GM15510 (cell line): ENCODE measurements around the gene CRYBG1.

Experiments
- POLR2A ChIP-seq: IDR thresholded peaks from 3 replicates; pipeline ENCODE4 v1.6.1; 2011; ENCODE audit warnings: borderline replicate concordance; ENCODE audit not compliant: insufficient read length; ENCODE audit errors: extremely low read depth

Gene CRYBG1

DNA sequence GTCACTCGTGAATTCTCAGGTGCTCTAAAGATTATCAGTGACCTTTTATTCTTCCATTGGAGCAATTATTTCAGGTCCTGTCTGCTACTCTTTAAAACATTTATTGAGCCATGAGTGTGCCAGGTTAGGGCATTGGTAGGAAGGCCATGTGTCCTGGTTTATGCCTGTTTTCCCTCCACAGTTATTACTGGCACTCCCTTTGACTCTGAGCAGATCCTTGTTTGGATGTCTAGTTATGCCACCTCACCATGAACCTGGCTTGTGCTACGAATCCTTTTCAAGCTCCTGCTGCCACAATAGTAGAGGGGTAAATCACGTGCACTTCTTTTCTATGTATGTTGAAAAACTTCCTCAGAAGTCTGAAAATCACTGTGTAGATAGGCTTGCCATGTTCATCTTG, 27.4 kb downstream of the CRYBG1 start:
- no peak for TF ChIP-seq POLR2A

DNA sequence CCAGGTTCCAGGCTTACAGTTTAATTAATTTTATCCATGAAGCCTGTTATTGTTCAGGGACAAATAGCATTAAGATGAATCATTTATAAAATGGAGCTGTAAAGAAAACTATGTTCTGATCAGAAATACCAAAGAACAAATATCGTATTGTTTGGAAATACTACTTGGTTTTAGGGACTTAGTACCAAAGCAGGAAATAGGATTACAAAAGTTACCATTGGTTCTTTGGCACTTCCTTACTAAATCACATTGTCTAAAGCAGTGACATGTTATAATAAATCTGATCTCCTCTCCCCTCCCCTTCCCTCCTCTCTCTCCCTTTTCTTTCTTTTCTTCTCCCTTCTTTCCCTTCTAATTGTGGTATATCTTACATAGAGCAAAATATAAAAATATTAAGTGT, 29.6 kb downstream of the CRYBG1 start:
- TF ChIP-seq POLR2A, result no peak

DNA sequence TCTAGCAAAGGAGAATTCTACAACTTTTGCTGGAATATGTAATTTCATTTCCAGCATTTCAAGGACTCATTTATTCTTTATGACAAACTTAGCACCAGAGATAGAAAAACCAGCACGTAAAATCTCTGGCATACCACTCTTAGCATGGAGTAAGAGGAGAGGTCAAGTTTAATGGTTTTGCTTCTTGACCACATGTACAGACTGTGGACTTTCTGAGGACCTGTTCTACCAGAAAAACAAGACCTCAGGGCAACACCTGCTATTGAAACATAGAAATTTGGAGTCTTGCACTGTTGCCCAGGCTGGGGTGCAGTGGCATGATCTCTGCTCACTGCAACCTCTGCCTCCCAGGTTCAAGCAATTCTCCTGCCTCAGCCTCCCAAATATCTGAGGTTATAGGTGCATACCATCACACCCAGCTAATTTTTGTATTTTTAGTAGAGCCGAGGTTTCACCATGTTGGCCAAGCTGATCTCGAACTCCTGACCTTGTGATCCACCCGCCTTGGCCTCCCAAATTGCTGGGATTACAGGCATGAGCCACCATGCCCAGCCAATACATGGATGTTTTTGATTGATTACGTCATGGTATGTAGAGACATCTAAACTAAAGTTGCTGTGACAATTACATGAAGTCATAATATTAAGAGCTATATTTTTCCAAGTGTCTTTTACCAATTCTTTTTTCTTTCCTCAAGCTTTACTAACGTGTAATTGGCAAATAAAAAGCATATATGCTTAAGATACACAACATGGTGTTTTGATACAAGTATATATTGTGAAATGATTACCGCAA, 36.1 kb downstream of the CRYBG1 start:
- TF ChIP-seq POLR2A, result no peak

DNA sequence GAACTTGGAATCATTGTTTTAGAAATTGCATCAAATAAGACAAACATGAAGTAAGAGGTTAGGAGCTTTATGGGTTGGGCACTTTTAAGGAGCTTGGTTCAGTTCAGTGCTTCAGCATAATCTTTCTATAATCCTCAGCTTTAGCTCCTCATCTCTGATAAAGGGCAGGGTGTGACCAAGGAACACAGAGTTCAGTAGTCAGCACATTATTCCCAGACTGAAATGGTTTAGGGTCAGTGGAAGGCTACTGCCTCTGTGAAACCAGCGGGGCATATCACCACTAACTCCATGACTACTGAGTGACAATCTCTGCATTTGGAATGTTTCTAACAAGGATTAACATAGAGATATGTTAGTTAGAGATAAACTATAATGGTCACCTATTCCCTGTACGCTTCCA, 36.9 kb downstream of the CRYBG1 start:
- TF ChIP-seq POLR2A, result no peak

DNA sequence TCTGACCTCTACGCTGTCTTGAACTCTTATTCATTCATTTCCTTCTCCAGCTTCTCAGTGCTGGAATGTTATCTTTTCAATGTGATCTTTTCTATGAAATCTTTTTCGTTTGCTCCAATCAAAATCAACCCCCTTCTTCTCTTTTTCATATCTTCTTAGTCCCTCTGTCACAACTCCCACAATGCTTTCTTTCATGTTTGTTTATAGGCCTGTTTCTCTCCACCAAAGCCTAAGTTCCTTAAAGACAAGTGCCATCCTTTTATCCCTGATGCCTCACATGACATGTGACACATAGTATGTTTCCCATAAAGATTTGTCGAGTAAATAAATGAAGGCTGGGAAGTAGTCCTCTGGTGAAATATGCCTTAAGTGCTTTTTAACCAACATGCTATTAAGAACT, 38.1 kb downstream of the CRYBG1 start:
- TF ChIP-seq POLR2A, result no peak

DNA sequence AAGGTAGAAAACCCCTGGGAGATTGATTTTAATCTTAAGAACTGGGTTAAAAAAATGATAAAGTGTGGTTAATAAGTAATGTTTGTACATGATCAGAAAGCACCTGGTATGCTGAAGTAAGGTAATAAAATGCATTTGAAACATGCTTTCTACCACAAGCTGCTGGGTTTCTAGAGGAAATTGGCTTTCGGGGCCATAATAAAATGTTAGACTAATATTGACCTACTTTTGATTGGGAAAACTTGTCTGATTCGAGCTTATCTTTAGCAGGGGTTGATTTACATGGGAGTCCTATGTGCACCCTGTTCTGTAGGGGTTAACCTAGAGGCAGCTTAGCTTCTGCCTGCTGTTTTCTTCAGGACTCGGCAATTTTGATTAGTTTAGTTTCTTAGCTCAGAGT, 50.5 kb downstream of the CRYBG1 start:
- TF ChIP-seq POLR2A, result no peak

DNA sequence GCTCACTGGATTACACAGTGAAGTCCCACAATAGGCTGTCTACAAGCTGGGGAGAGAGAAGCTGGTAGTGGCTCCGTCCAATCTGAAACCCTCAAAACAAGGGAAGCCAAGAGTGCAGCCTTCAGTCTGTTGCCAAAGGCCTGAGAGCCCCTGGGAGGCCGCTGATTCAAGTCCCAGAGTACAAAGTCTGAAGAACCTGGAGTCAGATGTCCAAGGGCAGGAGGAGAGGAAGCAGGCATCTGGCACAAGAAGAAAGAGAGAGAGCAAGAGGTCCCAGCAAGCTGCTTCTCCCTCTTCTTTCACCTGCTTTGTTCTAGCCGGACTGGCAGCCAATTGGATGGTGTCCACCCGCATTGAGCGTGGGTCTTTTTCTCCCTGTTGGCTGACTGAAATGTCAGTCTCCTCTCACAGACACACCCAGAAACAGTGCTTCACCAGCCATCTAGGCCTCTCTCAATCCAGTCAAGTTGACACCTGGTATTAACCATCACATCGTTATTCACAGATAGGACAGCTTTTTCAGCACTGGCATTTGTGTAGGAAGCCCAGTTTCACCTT, 51.2 kb downstream of the CRYBG1 start:
- no peak for TF ChIP-seq POLR2A

DNA sequence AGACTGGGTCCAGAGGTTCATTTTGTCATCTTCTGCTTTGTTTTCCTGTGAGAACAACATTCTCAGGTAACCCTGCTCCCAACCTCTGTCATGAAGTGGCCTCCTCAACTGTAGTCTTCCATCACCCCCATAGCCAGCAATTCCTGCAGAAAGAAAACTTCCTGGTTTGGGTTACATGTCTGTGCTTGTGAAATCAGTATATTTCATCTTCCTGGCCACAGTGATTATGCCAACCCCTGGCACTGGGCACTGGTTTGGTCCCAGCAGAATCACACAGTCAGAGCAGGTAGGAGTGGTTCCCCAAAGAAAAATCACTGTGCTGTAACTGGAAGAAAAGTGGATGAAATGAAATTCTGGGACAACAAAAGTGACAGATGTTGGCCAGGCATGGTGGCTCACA, 52.5 kb downstream of the CRYBG1 start:
- no peak for TF ChIP-seq POLR2A

DNA sequence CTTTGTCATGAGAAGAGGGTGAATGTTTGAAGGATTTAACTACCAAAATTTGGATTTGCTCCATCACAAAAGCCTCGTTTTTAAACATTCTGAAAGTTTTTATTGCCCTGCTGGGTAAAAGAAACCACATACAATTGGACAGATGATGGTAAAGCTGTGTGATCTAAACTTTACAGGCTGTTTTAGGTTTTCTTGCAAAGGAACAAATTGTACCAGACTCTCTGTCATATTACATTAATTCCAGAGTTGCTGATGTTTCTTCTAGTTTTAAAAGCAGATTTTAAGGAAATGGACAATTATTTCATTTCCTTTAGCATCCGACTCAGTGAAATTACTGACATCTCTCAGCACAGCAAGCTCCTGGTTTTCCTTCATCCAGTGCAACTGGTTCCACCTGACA, 53.2 kb downstream of the CRYBG1 start:
- TF ChIP-seq POLR2A, result no peak

DNA sequence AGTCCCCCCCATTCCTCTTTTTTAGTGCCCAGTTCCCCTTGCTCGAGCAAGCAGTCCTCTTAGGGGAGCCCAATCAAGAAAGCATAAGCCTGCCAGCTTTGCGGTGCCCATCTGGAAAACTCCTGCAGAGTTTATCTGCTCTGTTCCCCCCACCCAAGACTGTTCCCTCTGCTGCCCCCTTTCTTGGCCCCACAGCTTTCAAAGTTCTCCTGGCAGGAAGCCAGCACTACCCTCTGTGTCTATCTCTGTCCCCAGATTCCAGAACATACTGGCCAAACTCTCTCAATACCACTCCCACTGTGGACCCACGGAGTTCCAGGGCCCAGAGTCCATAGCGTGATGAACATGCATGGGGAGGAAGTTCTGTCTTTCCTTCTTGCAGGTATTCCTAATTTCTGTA, 55.4 kb downstream of the CRYBG1 start:
- TF ChIP-seq POLR2A, result no peak

DNA sequence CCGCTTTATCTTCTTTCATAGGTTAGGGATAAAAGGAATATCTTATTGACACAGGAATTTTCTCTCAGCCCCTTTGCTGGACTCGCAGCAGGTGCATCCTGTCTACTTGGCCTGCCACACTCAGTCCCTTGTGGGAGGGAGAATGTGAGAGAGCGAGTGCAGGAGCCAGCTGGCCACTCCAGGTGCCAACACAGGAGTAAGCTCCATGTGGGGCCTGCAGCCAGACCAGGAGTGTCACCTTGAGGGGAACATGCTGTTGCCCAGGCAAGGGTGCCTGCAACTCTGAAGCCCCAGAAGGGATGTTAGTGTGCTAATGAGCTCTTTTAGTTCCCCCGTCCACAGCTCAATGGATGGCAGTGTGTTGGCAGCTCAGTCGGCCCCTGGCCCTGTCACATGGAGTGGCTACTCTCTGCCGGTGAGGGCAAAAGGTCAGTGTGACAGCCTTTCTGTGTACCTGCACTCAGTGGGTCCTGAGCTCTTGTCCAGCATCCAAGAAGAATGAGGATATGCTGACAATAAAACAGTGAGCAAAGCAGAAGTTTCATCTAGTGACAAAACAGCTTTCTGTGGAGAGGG, 57.1 kb downstream of the CRYBG1 start:
- no peak for TF ChIP-seq POLR2A

DNA sequence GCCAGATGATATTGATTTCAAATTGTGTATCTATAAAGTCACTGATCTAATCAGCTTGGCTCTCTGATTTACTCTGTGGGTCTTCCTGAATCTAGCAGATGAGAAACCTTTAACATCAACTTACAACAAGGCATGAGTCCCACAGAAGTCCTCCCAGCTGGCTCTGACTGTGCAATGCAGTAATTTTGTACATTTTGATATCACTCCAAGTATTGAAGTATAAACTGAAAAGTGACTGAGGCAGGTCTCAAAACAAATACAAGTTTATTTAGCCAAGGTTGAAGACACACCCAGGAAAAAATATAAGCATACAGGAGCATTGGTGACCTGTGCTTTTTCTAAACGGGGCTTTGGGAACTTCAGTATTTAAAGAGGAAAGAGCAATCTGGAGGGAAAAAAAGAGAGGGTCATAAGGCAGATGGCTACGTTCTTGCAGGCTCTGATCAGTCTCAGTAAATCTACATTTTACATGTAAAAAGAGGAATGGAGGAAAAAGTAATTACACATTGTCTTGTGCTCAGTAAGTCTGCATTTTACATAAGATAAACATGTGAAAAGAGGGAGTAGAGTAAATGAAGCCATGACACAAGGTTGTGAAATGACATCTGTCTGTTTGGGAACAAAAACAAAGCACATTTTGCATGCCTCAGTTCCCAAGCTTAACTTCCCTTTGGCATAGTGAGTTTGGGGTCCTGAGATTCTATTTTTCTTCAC, 59.5 kb downstream of the CRYBG1 start:
- no peak for TF ChIP-seq POLR2A

DNA sequence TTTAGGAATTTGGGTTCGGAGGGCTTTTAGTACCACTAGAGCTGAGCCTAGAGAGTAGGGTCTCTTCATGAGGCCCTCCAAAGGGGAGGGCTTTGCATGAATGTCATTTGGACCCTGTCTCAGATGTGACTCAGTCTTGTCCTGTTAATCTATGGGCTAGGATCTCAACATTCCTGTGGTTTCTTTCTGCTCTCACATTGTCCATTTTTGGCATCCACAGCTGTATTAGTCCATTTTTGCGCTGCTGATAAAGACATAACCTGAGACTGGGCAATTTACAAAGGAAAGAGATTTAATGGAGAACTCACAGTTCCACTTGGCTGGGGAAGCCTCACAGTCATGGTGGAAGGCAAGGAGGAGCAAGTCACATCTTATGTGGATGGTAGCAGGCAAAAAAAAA, 61.0 kb downstream of the CRYBG1 start:
- TF ChIP-seq POLR2A, result no peak

DNA sequence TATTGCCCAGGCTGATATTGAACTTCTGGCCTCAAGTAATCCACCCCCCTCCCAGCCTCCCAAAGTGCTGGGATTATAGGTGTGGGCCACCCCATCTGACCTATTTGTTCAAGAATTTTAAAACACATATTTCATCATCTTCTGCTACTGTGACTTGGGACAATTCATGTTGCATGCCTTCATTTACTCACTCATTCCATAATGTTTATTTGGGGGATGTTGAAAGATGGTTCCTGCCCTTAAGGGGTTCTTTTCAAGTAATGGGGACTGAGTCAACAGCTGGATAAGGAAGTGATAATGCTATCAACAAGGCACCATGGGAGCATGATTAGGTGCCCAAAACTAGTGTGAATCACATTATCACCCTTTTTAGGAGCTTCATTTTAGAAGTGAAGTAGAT, 62.0 kb downstream of the CRYBG1 start:
- TF ChIP-seq POLR2A, result no peak

DNA sequence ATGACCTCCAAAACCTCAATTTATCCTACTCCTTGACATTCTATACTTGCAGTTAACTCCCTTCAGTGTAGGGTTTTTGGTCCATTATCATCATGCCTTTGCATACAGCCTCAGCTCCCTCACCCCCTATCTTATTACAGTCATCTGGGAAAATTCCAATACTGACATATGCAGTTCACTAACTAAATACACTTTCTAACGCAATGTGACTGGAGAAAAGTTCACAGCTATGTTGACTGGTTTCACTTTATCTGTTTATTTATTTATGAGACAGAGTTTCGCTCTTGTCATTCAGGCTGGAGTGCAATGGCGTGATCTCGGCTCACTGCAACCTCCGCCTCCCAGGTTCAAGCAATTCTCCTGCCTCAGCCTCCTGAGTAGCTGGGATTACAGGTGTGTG, 64.9 kb downstream of the CRYBG1 start:
- no peak for TF ChIP-seq POLR2A

DNA sequence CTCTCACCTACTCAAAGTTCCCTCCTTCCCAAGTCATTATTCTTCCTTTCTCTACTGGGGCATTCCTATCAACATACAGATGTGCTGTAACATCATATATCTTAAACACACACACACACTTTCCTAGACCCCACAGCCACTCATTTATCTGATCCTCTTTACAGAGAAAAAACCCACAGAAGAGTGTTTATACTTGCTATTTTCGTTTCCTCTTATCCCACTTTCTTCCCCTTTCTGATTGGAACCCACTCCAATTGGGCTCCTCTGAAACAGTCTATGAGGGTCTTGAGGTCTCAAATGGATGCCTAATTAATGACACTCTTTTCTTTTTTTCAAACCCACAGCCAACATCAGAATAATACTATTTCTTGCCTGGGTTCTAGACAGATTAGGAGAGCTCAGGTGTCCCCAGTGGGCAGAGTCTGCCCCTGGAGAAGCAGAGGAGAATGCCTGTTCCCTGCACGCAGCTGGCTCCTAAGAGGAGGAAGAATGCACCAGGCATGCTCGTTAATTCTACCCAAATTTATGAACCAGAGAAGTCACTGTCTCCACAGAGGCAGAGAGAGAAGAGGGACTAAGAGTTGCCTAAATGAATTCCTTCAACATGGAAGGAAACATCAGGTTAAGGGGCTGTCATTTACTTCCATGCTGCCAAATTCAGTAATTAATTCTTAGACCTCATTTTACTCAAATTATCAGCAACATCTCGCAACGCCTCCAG, 65.9 kb downstream of the CRYBG1 start:
- no peak for TF ChIP-seq POLR2A

DNA sequence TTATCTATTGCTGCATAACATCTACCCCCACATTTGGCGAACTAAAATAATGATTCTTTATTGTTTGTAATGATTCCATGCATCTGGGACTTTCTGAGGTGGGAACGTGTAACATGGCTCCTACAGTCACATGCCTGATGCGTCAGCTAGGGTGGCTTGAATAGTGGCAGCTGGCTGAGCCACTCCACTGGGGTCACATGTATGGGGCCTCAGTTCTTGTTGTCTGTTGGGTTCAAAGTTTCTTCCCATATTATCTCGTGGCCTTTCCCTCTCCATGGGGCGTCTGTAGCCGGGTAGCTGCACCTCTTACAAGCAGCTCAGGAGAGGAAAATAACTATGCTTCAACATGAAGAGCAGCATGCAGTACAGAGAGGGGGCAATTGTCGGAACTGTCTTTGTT, 69.9 kb downstream of the CRYBG1 start:
- no peak for TF ChIP-seq POLR2A
